Type B pancreatic cell (in vitro differentiated cells): ENCODE data around the gene BCAR1. TPM values are rescaled to one million over a fixed set of nuclear protein-coding genes. Genes with fewer than 3 reads are reported as not detected.

Experiments used
- DNase-seq: peaks from one replicate; pipeline ENCODE4 v3.0.0; 2021; ENCODE audit warnings: mixed read lengths; ENCODE audit not compliant: unreplicated experiment; ENCODE audit errors: extremely low spot score
- H3K27ac Mint-ChIP-seq: 2 replicates; pipeline ENCODE4 v1.8.0; 2021; ENCODE audit warnings: mild to moderate bottlenecking, mixed read lengths
- H3K27me3 Mint-ChIP-seq: 2 replicates; pipeline ENCODE4 v1.8.0; 2021; ENCODE audit warnings: mixed read lengths
- H3K36me3 Mint-ChIP-seq: 2 replicates; pipeline ENCODE4 v1.8.0; 2021; ENCODE audit warnings: mixed read lengths
- H3K4me1 Mint-ChIP-seq: one replicate; pipeline ENCODE4 v1.8.0; 2021; ENCODE audit warnings: mixed read lengths; ENCODE audit not compliant: unreplicated experiment
- H3K4me3 Mint-ChIP-seq: 2 replicates; pipeline ENCODE4 v1.8.0; 2021; ENCODE audit warnings: mild to moderate bottlenecking, mixed read lengths
- H3K9me3 Mint-ChIP-seq: 2 replicates; pipeline ENCODE4 v1.8.0; 2021; ENCODE audit warnings: mixed read lengths
- CTCF ChIP-seq: fragments of 200-600 bp; sonication (generic); conservative IDR thresholded peaks from 2 replicates; pipeline ENCODE4 v1.5.0; 2021; ENCODE audit warnings: antibody characterized with exemption, mild to moderate bottlenecking
- total RNA-seq: library from RNA; stranded (reverse); gene quantifications from 2 replicates; pipeline ENCODE4 v1.2.1, GENCODE V29; 2021; ENCODE audit warnings: low replicate concordance

BCAR1 gene
- total RNA-seq, 1 donor from 2014 or later: 73.0 TPM

GRCh38 chr16:75263291-75263962 is 12.0 kb upstream of the BCAR1 start:
- Mint-ChIP-seq H3K9me3 (no peaks in the 10 kb centered on the region), H3K36me3 (no peaks in the 10 kb centered on the region), H3K27me3 (no peaks in the 10 kb centered on the region), H3K4me3 (peak overlapping the region; percentile 88), H3K27ac (peak overlapping the region; percentile 23), H3K4me1 (peaks cover 32% of the 10 kb centered on the region)
- DNase-seq: no peak
- no peak for TF ChIP-seq CTCF

- H3K4me1 Mint-ChIP-seq: peaks cover 38% of the 10 kb centered on the region
- no peaks in the 10 kb centered on the region for H3K27me3 Mint-ChIP-seq
- no peak overlapping the region for H3K27ac Mint-ChIP-seq
Observed at GRCh38 chr16:75262800-75263127, 11.3 kb upstream of the BCAR1 start.

GRCh38 chr16:75262104-75262799 is 10.8 kb upstream of the BCAR1 start:
- peak overlapping the region; percentile 66 for H3K27ac Mint-ChIP-seq
- peaks cover 39% of the 10 kb centered on the region for H3K4me1 Mint-ChIP-seq
- H3K9me3 Mint-ChIP-seq: no peaks in the 10 kb centered on the region
- no peak for TF ChIP-seq CTCF
- no peaks in the 10 kb centered on the region for H3K27me3 Mint-ChIP-seq
- no peak for DNase-seq
- peak overlapping the region; percentile 67 for H3K4me3 Mint-ChIP-seq
- no peaks in the 10 kb centered on the region for H3K36me3 Mint-ChIP-seq

More at GRCh38 chr16:75262800-75263127, 11.3 kb upstream of the BCAR1 start:
- no peak for TF ChIP-seq CTCF
- Mint-ChIP-seq H3K36me3 (no peaks in the 10 kb centered on the region), H3K9me3 (no peaks in the 10 kb centered on the region), H3K4me3 (peak overlapping the region; percentile 67)
- no peak for DNase-seq

- H3K27ac Mint-ChIP-seq: peak overlapping the region; percentile 66
Observed at GRCh38 chr16:75261590-75262078, 10.2 kb upstream of the BCAR1 start.

More at GRCh38 chr16:75261590-75262078, 10.2 kb upstream of the BCAR1 start:
- no peaks in the 10 kb centered on the region for H3K9me3 Mint-ChIP-seq
- no peak for TF ChIP-seq CTCF
- H3K36me3 Mint-ChIP-seq: no peaks in the 10 kb centered on the region
- peaks cover 44% of the 10 kb centered on the region for H3K4me1 Mint-ChIP-seq
- H3K27me3 Mint-ChIP-seq: no peaks in the 10 kb centered on the region
- peak overlapping the region; percentile 39 for H3K4me3 Mint-ChIP-seq
- peak; percentile 47 for DNase-seq
